Muscle of arm (tissue), 12 donors: ENCODE data around the gene NOS1AP. TPM values are rescaled to one million over a fixed set of nuclear protein-coding genes. Genes with fewer than 3 reads are reported as not detected.

Experiments used
- DNase-seq: peaks from one replicate; pipeline ENCODE4 v3.0.0-alpha.2; 2013
- polyA plus RNA-seq, 12 donors: library from polyadenylated mRNA; unstranded; fragments of 120-200 nt; gene quantifications; one replicate each; pipeline ENCODE4 v1.2.1, GENCODE V29; 2013; ENCODE audit not compliant: insufficient read length in 12 of 12

Gene NOS1AP
- polyA plus RNA-seq, 12 donors, result 0.27 to 1.7 (median 0.76) TPM; not detected in 2

GRCh38 chr1:162218546-162218945 is 149.1 kb downstream of the NOS1AP start:
- no peak for DNase-seq

- DNase-seq, result no peak
Observed at GRCh38 chr1:162218975-162219374, 149.5 kb downstream of the NOS1AP start.

GRCh38 chr1:162219461-162219860 is 150.0 kb downstream of the NOS1AP start:
- no peak for DNase-seq

- no peak for DNase-seq
Observed at GRCh38 chr1:162220009-162220539, 150.6 kb downstream of the NOS1AP start.

- DNase-seq, result no peak
Observed at GRCh38 chr1:162222014-162222413, 152.5 kb downstream of the NOS1AP start.

- DNase-seq, result no peak
Observed at GRCh38 chr1:162222730-162223129, 153.2 kb downstream of the NOS1AP start.

- DNase-seq, result no peak
Observed at GRCh38 chr1:162223488-162223887, 154.0 kb downstream of the NOS1AP start.

- DNase-seq, result no peak
Observed at GRCh38 chr1:162224267-162224666, 154.8 kb downstream of the NOS1AP start.

- no peak for DNase-seq
Observed at GRCh38 chr1:162228586-162228985, 159.1 kb downstream of the NOS1AP start.

- no peak for DNase-seq
Observed at GRCh38 chr1:162229549-162229948, 160.1 kb downstream of the NOS1AP start.

GRCh38 chr1:162230096-162230495 is 160.6 kb downstream of the NOS1AP start:
- DNase-seq, result no peak

GRCh38 chr1:162230517-162230916 is 161.0 kb downstream of the NOS1AP start:
- no peak for DNase-seq

GRCh38 chr1:162232034-162232711 is 162.7 kb downstream of the NOS1AP start:
- DNase-seq, result no peak

- no peak for DNase-seq
Observed at GRCh38 chr1:162233066-162233465, 163.6 kb downstream of the NOS1AP start.

- no peak for DNase-seq
Observed at GRCh38 chr1:162233937-162234336, 164.4 kb downstream of the NOS1AP start.

- DNase-seq, result no peak
Observed at GRCh38 chr1:162234571-162234970, 165.1 kb downstream of the NOS1AP start.

- no peak for DNase-seq
Observed at GRCh38 chr1:162235241-162235800, 165.8 kb downstream of the NOS1AP start.

- DNase-seq, result no peak
Observed at GRCh38 chr1:162236201-162236600, 166.7 kb downstream of the NOS1AP start.

- DNase-seq, result no peak
Observed at GRCh38 chr1:162236618-162237017, 167.1 kb downstream of the NOS1AP start.

- no peak for DNase-seq
Observed at GRCh38 chr1:162240577-162240976, 171.1 kb downstream of the NOS1AP start.

- DNase-seq, result no peak
Observed at GRCh38 chr1:162242804-162243203, 173.3 kb downstream of the NOS1AP start.

GRCh38 chr1:162248854-162249535 is 179.5 kb downstream of the NOS1AP start:
- DNase-seq, result no peak
